ENCODE data around the gene PROSER1. TPM values are rescaled to one million over a fixed set of nuclear protein-coding genes. Genes with fewer than 3 reads are reported as not detected.

The PROSER1 gene
- total RNA-seq: 3.8 and 7.9 TPM in 2 replicates

DNA sequence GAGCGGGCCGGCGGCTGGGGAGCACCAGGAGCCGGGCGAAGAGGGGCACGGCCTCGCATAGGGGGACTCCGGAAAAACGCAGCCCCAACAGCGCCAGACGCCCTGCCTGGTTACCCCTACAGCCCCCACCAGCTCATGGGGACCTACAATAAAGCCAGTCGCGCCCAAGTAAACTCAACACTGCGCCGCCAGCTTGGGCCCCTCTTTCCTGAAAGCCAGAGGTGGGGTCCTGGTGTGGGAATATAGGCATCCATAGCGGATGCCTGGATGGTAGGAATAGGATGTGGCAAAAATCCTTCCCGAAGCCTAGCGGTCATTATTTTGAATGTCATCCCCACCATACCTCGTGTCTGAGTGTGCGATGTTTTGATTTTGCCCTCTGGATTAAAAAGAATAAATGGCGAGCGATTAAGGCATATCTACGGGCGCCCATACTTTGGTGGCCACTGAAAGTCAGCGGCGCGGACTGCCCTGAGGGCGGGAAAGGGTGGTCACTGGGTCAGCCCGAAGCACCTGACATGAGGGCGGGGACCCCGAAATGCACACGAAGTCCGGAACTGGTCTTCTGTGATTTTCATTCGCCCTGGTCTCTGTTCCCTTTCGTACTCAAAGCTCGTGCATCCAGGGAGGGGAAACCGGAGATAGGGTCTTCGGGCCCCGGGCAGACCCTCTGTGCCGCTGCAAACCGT lies at the start of gene PROSER1, which contains the start of gene NHLRC3:
Gene PROSER1, minus strand, starts transcription at position 210 of the 689 bp plus-strand sequence. CDS start 847 bp downstream, outside the sequence.
Gene NHLRC3, plus strand, starts transcription at position 577 of the 689 bp plus-strand sequence. CDS start 184 bp downstream, outside the sequence.

DNA sequence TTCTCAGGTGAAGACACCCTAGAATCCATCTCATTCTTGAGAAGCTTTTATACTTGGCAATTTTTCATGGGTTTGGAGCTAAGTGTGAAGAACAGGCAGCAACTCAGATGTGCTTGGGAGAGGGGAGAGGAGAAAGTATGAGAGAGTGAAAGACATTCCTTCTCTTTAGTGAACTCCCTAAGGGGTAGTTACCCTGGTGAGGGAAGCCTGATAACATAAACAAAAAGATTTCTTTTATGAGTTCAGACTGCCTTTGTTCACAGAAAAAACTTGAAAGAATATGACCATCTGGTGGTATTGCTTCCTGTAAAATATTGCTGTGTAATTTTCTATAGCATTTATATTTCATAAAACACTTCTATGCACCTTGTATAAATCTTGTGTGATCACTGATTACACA lies 47.2 kb downstream of the PROSER1 start, which contains the start of gene STOML3:
Gene STOML3, minus strand, starts transcription at position 139 of the 400 bp plus-strand sequence. Its CDS starts 110 bp downstream, at position 29.

Other genes starting within 250 kb of the PROSER1 start
- gene STOML3, start 47.3 kb downstream of the PROSER1 start, total RNA-seq: not detected in 2 replicates
- gene NHLRC3, start 367 bp upstream of the PROSER1 start, total RNA-seq: 13.5 and 21.9 TPM in 2 replicates

Data from bronchial smooth muscle cell (primary cell).